Progenitor cell of endocrine pancreas (in vitro differentiated cells): ENCODE results near the gene C13orf42. TPM values are rescaled to one million over a fixed set of nuclear protein-coding genes. Genes with fewer than 3 reads are reported as not detected.
"Not testable (repeated sequence)": the region's sequence is repeated elsewhere in the genome, so short reads cannot be mapped to it uniquely, and the experiment has no call there.

ENCODE experiments used
- DNase-seq: peaks from one replicate; pipeline ENCODE4 v3.0.0; 2021; ENCODE audit warnings: low spot score; ENCODE audit not compliant: unreplicated experiment
- H3K27ac Mint-ChIP-seq: 2 replicates; pipeline ENCODE4 v1.8.0; 2021; ENCODE audit warnings: mild to moderate bottlenecking, moderate library complexity, mixed read lengths
- H3K27me3 Mint-ChIP-seq: 2 replicates; pipeline ENCODE4 v1.8.0; 2021; ENCODE audit warnings: mixed read lengths
- H3K36me3 Mint-ChIP-seq: 2 replicates; pipeline ENCODE4 v1.8.0; 2022; ENCODE audit warnings: mixed read lengths; ENCODE audit not compliant: insufficient read depth
- H3K4me1 Mint-ChIP-seq: 2 replicates; pipeline ENCODE4 v1.8.0; 2021; ENCODE audit warnings: low read depth, mixed read lengths
- H3K4me3 Mint-ChIP-seq: 2 replicates; pipeline ENCODE4 v1.8.0; 2021; ENCODE audit warnings: low read depth, mild to moderate bottlenecking, moderate library complexity, mixed read lengths
- H3K9me3 Mint-ChIP-seq: 2 replicates; pipeline ENCODE4 v1.8.0; 2021; ENCODE audit warnings: low read depth, mixed read lengths
- CTCF ChIP-seq: fragments of 200-600 bp; sonication (generic); IDR thresholded peaks from one replicate; pipeline ENCODE4 v1.5.0; 2021; ENCODE audit warnings: antibody characterized with exemption, mild to moderate bottlenecking; ENCODE audit not compliant: unreplicated experiment
- total RNA-seq: library from RNA; stranded (reverse); gene quantifications from 2 replicates; pipeline ENCODE4 v1.2.1, GENCODE V29; 2021

C13orf42 gene
- total RNA-seq, 1 donor from 2014 or later: not detected

- not testable (repeated sequence) for H3K4me3 Mint-ChIP-seq, H3K27me3 Mint-ChIP-seq, H3K9me3 Mint-ChIP-seq, DNase-seq, H3K36me3 Mint-ChIP-seq, H3K27ac Mint-ChIP-seq
- peak; percentile 25 for TF ChIP-seq CTCF
- peaks cover 16% of the 10 kb centered on the region for H3K4me1 Mint-ChIP-seq
These were observed 9.8 kb upstream of the C13orf42 start for GRCh38 chr13:51120873-51121272.

- DNase-seq: no peak
- H3K9me3 Mint-ChIP-seq: peaks cover 4% of the 10 kb centered on the region
- H3K36me3 Mint-ChIP-seq: no peaks in the 10 kb centered on the region
- TF ChIP-seq CTCF: no peak
- no peak overlapping the region for H3K27ac Mint-ChIP-seq
- no peak overlapping the region for H3K4me3 Mint-ChIP-seq
- peaks cover 11% of the 10 kb centered on the region for H3K4me1 Mint-ChIP-seq
- peaks cover 3% of the 10 kb centered on the region for H3K27me3 Mint-ChIP-seq
These were observed 7.8 kb upstream of the C13orf42 start for GRCh38 chr13:51118809-51119431.

- H3K4me3 Mint-ChIP-seq: no peak overlapping the region
- no peak for TF ChIP-seq CTCF
- no peaks in the 10 kb centered on the region for H3K27me3 Mint-ChIP-seq
These were observed 2.9 kb upstream of the C13orf42 start for GRCh38 chr13:51113969-51114368.

GRCh38 chr13:51113186-51113881 lies 2.3 kb upstream of the C13orf42 start:
- TF ChIP-seq CTCF: no peak
- Mint-ChIP-seq H3K36me3 (no peaks in the 10 kb centered on the region), H3K4me1 (no peaks in the 10 kb centered on the region), H3K27me3 (no peaks in the 10 kb centered on the region), H3K27ac (no peak overlapping the region), H3K4me3 (no peak overlapping the region), H3K9me3 (peaks cover 4% of the 10 kb centered on the region)
- DNase-seq: no peak

More at GRCh38 chr13:51113969-51114368, 2.9 kb upstream of the C13orf42 start:
- Mint-ChIP-seq H3K36me3 (no peaks in the 10 kb centered on the region), H3K4me1 (no peaks in the 10 kb centered on the region), H3K9me3 (peaks cover 4% of the 10 kb centered on the region), H3K27ac (no peak overlapping the region)
- DNase-seq: no peak

GRCh38 chr13:51112771-51113170 lies 1.7 kb upstream of the C13orf42 start:
- TF ChIP-seq CTCF: no peak
- H3K9me3 Mint-ChIP-seq: peaks cover 2% of the 10 kb centered on the region
- no peak overlapping the region for H3K27ac Mint-ChIP-seq
- no peaks in the 10 kb centered on the region for H3K27me3 Mint-ChIP-seq
- DNase-seq: no peak
- no peaks in the 10 kb centered on the region for H3K36me3 Mint-ChIP-seq
- H3K4me3 Mint-ChIP-seq: no peak overlapping the region
- no peaks in the 10 kb centered on the region for H3K4me1 Mint-ChIP-seq
